GM19328 (cell line): ENCODE measurements around the gene CLCN6.

ENCODE experiments used
- ATAC-seq: cut with Tn5 transposase; IDR thresholded peaks from one replicate; pipeline ENCODE4 v1.9.1; 2021; ENCODE audit warnings: mild to moderate bottlenecking, moderate library complexity; ENCODE audit not compliant: unreplicated experiment

The CLCN6 gene

DNA sequence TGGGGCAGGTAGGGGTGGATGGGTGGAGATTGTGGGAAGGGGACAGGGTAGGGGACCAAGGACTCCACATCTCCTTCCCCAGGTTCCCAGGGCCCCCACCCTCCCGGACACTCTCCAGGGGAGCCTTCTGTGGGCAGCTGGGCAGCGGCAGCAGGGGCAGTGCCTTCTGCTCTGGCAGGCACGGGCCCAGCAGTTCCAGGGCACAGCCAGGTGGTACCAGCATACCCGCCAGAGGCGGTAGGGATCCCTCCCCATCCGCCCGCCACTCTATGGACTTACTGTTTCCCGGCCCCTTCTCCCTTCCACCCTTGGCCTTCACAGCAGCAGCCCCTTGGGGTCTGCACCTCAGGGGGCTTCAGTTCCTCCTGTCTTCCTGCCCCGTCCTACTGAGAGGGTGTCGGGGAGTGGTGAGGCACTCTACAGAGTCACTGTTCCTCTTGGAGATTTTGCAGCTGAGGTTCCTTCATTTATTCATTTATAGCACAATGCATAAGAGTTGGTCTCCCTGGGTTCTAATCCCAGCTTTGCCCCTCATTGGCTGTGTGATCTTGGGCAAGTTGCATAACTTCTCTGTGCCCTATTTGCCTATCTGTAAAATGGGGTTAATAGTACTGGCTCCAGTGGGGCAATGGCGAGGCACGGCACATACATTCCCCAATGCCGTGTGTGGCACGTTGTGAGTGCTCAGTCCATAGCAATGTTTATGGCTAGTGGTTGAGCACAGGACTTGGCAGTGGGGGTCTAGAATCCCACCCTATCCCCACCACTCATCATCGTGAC, 27.0 kb upstream of the CLCN6 start:
- no peak for ATAC-seq

GRCh38 chr1:11779715-11780379, 26.1 kb upstream of the CLCN6 start:
- no peak for ATAC-seq

- no peak for ATAC-seq
Measured at GRCh38 chr1:11780380-11781147, 25.4 kb upstream of the CLCN6 start.

GRCh38 chr1:11781297-11781696, 24.7 kb upstream of the CLCN6 start:
- ATAC-seq: no peak

- ATAC-seq: no peak
Measured at GRCh38 chr1:11782127-11782708, 23.8 kb upstream of the CLCN6 start.

DNA sequence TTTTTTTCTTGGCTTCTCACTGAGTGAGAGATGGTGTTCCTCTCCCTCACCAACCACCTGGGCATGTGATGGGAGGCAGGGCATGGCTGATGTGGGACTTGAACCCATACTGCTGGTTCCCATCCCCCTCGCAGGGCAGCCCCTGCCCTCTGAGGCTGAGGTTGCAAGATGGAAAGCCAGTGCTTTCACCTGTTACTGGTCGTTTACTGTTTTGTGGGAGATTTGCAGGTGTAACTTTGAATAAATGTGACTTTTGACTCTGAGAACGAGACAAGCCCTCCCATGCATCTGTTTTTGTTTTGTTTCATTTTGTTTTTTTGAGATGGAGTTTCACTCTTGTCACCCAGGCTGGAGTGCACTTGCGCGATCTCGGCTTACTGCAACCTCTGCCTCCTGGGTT, 22.4 kb upstream of the CLCN6 start:
- no peak for ATAC-seq

GRCh38 chr1:11784256-11784992, 21.6 kb upstream of the CLCN6 start:
- no peak for ATAC-seq

GRCh38 chr1:11784993-11785769, 20.8 kb upstream of the CLCN6 start:
- ATAC-seq: no peak

- ATAC-seq: no peak
Measured at GRCh38 chr1:11786168-11786567, 19.8 kb upstream of the CLCN6 start.

- no peak for ATAC-seq
Measured at GRCh38 chr1:11787251-11787803, 18.7 kb upstream of the CLCN6 start.

- ATAC-seq: no peak
Measured at GRCh38 chr1:11787804-11788436, 18.1 kb upstream of the CLCN6 start.

- no peak for ATAC-seq
Measured at GRCh38 chr1:11788549-11789053, 17.4 kb upstream of the CLCN6 start.

GRCh38 chr1:11789126-11790067, 16.6 kb upstream of the CLCN6 start:
- ATAC-seq: no peak

DNA sequence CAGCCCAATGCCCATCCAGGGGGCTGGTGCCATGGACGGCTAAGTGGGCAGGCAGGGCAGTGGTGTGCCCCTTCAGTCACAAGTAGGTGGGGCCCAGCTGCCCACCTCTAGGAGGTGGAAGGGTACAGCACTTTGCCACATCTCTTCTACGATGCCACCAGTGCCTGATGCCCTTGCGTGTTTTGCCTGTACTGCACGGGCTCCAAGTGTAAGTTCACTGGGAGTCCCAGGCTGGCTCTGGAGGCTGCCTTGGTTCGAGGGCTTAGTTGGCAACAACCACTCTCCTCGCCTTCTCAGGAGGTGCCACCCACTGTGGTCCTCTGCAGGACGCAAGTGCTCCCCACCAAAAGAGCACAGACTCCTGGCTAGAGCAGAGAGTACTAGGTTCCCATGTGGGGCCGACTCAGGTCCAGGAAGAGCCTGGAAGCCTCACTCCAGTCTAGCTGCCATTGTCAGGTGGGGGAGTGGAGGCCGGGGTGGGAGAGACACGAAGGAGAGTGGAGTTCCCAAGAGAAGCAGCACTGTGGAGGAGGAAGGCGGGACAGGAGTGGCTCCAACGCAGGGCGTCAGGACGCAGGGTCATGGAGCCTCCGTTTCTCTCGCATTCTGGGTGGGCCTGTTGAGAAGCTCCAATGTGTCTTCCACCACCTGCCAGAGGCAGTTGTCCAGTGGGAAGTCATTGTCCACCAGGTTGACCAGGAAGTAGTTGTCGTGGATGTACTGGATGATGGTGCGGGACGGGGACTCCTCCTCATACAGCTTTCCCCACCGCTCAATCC, 15.7 kb upstream of the CLCN6 start:
- ATAC-seq: no peak

DNA sequence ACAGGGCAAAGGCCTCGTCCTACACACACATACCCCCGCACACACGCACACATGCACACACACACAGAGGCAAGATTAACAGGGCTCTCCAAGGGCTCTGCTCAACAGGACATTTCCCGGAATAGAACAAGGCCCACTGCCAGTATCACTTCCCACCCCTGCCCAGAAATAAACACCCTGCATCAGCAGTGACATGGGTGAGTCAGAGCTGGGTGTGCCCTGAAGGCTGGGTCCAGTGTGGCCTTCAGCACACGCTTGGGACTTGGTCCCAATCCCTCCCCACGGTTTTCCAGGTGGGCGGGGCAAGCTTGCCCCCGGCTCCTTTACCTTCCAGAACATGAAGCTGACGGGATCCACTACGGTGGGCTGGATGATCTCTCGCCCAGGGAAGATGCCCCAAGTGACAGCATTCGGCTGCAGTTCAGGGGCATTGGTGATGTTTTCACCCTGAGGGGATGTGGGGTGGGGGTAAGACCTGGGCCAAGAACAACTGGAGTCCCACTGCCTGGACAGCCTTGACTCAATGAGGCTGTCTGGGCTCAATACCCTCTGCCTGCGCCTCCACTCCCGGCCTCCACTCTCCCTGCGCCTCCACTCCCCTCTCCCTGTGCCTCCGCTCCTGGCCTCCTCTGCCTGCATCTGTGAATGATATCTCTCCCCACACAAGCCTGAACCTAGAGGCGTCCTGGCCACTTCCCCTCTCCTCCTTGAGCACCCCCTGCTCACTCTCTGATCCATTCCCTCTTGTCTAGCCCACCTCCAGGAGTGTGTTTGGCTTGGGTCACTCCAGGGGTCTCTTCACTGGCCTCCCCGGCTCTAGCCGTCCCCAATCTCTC, 14.9 kb upstream of the CLCN6 start:
- no peak for ATAC-seq

GRCh38 chr1:11792106-11792505, 13.9 kb upstream of the CLCN6 start:
- no peak for ATAC-seq
